Stimulated activated naive CD8-positive, alpha-beta T cell treated with anti-CD3 and anti-CD28 coated beads, Interleukin-15, Interleukin-2, amounts not matched to agents 100 ng/mL and 50 ng/mL, for 24 hours (primary cell): ENCODE measurements around the gene EBF4.
"Not testable (repeated sequence)": the region's sequence is repeated elsewhere in the genome, so short reads cannot be mapped to it uniquely, and the experiment has no call there.

Experiments
- H3K27ac Mint-ChIP-seq: one replicate; pipeline ENCODE4 v1.8.0; 2021; ENCODE audit warnings: mild to moderate bottlenecking, mixed read lengths
- H3K27me3 Mint-ChIP-seq: one replicate; pipeline ENCODE4 v1.8.0; 2021; ENCODE audit warnings: mixed read lengths
- H3K36me3 Mint-ChIP-seq: one replicate; pipeline ENCODE4 v1.8.0; 2021; ENCODE audit warnings: low read depth, mixed read lengths
- H3K4me1 Mint-ChIP-seq: one replicate; pipeline ENCODE4 v1.8.0; 2021; ENCODE audit warnings: low read depth, mixed read lengths
- H3K4me3 Mint-ChIP-seq: one replicate; pipeline ENCODE4 v1.8.0; 2021; ENCODE audit warnings: mild to moderate bottlenecking, mixed read lengths
- H3K9me3 Mint-ChIP-seq: one replicate; pipeline ENCODE4 v1.8.0; 2021; ENCODE audit warnings: mixed read lengths

Gene EBF4

DNA sequence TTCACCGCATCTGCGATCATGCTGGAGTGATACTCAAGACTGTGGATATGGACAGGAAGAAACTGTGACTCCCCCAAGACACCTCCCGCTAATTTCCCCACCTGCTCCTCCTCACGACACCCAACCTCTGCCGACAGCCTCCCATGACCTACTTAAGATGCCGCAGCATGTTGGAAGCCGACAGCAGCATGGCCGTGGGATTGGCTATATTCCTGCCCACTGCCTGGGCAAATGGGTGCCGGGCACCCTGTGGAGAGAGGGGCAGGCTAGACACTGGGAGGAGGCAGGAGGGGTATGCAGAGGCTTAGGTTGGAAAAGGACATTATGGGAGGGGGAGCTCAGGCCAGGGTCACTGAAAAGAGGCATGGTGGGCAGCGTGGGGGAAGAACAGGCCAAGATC, 33.0 kb upstream of the EBF4 start:
- H3K36me3 Mint-ChIP-seq, result peaks cover 69% of the 10 kb centered on the region
- no peaks in the 10 kb centered on the region for H3K9me3 Mint-ChIP-seq
- H3K4me1 Mint-ChIP-seq, result peaks cover 62% of the 10 kb centered on the region
- H3K27ac Mint-ChIP-seq, result no peak overlapping the region
- no peaks in the 10 kb centered on the region for H3K27me3 Mint-ChIP-seq
- no peak overlapping the region for H3K4me3 Mint-ChIP-seq

DNA sequence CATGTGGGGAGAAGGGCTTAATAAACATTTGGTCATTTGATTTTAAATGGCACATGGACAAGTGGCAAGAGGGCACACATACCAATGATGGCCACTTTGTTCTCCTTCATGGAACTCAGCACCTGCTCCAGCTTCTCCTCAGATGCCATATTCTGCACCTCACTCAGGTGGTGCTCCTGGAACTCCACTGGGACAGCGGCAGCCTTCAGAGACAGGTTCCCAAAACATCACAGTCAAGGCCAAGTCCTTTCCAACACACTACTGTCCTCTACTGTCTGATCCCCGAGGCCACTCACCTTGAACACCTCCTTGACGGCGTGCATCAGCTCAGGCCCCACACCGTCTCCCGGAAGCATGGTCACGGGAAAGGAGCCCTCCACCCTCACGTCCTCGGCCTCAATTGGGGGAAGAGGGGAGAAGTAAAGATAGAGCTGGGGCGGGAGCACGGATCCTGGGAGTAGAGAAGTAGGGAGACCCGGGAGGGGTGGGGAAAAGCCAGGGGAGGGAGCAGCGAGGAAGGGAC, 29.2 kb upstream of the EBF4 start:
- H3K9me3 Mint-ChIP-seq, result no peaks in the 10 kb centered on the region

DNA sequence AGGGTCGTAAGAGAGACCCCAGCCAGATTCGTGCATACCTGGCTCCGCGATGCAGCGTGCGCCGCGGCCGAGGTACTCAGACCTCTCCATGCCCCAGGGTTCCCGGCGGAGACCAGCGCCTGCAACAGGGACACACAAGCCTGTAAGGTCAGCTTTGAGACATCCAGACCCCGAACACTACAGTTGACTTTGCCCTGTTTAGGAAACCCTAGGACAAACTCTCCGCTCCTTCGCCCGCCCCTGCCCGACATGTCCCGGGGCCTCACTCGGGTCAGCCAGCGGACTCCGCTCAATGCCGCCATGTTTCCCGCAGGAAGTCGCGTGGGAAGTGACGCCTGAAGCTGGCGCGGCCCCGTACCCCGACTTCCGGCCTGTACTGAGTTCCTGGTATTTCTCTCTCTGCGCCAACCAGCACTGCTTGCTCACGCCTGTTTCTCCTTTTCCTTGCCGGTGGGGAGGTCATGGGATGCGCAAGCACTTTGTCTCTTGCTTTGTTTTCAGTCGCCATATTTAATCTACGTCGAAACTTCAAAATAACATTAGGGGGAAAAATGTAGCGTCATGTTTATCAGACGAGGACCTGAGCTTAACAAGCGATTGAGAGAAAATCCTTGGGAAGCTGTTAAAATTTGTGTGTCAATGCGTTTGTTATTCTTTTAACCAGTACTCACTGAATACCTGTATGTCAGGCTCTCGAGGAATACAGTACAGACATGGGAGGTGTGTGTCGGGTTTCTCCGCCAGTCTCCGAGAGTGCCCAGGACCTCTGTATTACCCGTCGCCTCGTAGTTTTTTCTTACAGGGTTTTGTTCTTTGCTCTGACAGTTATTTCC, 28.5 kb upstream of the EBF4 start, which contains the start of gene IDH3B:
TSS of gene IDH3B (minus strand) at position 330 of the 833 bp plus-strand sequence. CDS start at position 302, 28 bp downstream.
- H3K9me3 Mint-ChIP-seq, result no peaks in the 10 kb centered on the region
- peak within 1 kb of the TSS; percentile 92 for H3K27ac Mint-ChIP-seq
- peak within 1 kb of the TSS; percentile 88 for H3K4me3 Mint-ChIP-seq
- peaks cover 23% of the 10 kb centered on the region for H3K36me3 Mint-ChIP-seq
- H3K4me1 Mint-ChIP-seq, result peaks cover 28% of the 10 kb centered on the region
- no peaks in the 10 kb centered on the region for H3K27me3 Mint-ChIP-seq

More for the DNA sequence above, 29.2 kb upstream of the EBF4 start:
- Mint-ChIP-seq H3K27ac (peak overlapping the region; percentile 92), H3K4me3 (peak overlapping the region; percentile 88), H3K4me1 (peaks cover 32% of the 10 kb centered on the region), H3K36me3 (peaks cover 30% of the 10 kb centered on the region), H3K27me3 (no peaks in the 10 kb centered on the region)

DNA sequence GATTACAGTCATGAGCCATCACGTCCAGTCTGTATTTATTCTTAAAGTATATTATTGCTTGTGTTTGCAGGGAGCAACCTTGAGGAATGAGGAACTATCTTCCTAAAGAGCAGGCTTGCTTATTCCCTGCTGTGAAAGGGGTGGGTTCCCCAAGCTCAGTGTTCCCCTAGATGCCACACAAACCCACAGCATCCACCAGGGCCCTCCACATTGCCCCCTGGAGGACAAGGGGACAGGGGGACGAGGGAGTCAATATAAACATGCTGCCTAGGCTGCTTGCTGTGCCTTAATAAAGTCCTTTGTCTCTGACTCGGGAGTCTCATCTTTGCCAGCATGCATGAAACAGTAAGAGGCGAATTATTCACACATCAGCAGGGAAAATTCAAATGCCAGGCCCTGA, 20.6 kb upstream of the EBF4 start:
- no peaks in the 10 kb centered on the region for H3K4me1 Mint-ChIP-seq
- no peaks in the 10 kb centered on the region for H3K9me3 Mint-ChIP-seq
- H3K4me3 Mint-ChIP-seq, result no peak overlapping the region
- peaks cover 3% of the 10 kb centered on the region for H3K27me3 Mint-ChIP-seq
- H3K36me3 Mint-ChIP-seq, result no peaks in the 10 kb centered on the region
- H3K27ac Mint-ChIP-seq, result no peak overlapping the region

DNA sequence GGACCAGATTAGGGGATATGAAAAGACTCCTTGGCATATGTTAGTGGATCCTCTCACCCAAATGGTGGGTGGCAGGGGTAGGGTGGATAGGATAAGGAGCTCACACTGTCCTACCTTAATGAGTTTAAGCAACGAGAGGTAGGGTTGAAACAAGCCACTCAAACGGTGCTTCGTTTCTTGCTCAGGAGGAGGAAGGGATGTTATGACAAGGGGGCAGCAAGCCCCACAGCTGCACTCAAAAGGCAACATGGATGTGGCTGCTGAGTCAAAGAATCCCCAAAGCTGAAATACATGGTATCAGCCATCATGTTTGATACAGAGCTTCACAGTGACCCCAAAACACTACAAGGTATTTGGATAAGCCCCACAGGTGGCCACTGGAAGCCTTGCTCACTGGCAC, 20.1 kb upstream of the EBF4 start:
- no peaks in the 10 kb centered on the region for H3K36me3 Mint-ChIP-seq
- no peak overlapping the region for H3K27ac Mint-ChIP-seq
- H3K4me1 Mint-ChIP-seq, result no peaks in the 10 kb centered on the region
- H3K9me3 Mint-ChIP-seq, result no peaks in the 10 kb centered on the region
- H3K27me3 Mint-ChIP-seq, result peaks cover 3% of the 10 kb centered on the region
- H3K4me3 Mint-ChIP-seq, result no peak overlapping the region

DNA sequence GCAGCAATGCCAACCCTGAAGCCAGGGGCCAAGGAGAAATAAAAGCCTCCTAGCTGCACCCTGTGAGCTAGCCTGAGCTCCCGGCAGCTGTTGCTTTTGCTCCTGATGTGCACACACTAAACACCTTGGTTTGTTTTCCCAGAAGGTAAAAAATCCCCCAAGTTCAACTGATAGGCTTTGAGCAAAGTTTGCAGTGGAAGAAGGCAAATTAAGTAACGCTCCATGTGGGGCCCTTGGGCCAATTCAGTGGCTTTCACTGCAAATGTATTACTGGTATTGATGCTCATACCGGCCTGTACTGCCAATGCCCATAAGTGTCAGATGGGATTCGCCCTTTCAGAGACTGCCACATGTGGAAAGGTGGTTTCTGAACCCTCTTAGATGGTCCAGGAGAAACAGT, 19.1 kb upstream of the EBF4 start:
- H3K36me3 Mint-ChIP-seq, result no peaks in the 10 kb centered on the region
- H3K27me3 Mint-ChIP-seq, result peaks cover 3% of the 10 kb centered on the region
- no peak overlapping the region for H3K27ac Mint-ChIP-seq
- no peak overlapping the region for H3K4me3 Mint-ChIP-seq
- no peaks in the 10 kb centered on the region for H3K4me1 Mint-ChIP-seq
- H3K9me3 Mint-ChIP-seq, result no peaks in the 10 kb centered on the region

DNA sequence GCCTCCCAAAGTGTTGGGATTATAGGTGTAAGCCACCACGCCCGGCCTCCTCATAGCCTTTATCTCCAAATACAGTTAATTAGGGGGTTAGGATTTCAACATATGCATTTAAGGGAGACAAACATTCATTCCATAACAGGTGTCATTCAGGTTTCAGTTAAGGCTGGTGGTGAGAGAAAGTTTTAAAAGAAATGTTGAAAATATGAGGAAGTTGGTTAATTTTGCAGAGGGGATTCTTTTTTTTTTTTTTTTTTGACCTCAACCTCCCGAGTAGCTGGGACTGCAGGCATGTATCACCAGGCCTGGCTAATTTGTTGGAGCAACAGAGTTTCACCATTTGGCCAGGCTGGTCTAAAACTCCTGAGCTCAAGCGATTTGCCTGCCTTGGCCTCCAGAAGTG, 12.5 kb upstream of the EBF4 start:
- Mint-ChIP-seq H3K4me3 (no peak overlapping the region), H3K27me3 (peaks cover 23% of the 10 kb centered on the region), H3K36me3 (no peaks in the 10 kb centered on the region), H3K27ac (no peak overlapping the region), H3K9me3 (no peaks in the 10 kb centered on the region), H3K4me1 (no peaks in the 10 kb centered on the region)

DNA sequence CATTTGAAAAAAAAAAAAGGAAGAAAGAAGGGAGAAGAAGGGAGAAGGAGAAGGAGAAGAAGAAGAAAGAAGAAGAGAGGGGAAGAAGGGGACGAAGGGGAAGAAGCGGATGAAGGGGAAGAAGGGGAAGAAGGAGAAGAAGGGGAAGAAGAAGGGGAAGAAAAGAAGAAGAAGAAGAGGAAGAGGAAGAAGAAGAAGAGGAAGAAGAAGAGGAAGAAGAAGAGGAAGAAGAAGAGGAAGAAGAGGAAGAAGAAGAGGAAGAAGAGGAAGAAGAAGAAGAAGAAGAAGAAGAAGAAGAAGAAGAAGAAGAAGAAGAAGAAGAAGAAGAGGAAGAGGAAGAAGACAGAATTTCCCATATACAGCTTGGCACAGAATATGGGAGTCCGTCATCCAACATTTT, 10.5 kb upstream of the EBF4 start:
- H3K4me3 Mint-ChIP-seq, H3K36me3 Mint-ChIP-seq, H3K9me3 Mint-ChIP-seq, H3K4me1 Mint-ChIP-seq, H3K27ac Mint-ChIP-seq: not testable (repeated sequence)
- peaks cover 23% of the 10 kb centered on the region for H3K27me3 Mint-ChIP-seq

DNA sequence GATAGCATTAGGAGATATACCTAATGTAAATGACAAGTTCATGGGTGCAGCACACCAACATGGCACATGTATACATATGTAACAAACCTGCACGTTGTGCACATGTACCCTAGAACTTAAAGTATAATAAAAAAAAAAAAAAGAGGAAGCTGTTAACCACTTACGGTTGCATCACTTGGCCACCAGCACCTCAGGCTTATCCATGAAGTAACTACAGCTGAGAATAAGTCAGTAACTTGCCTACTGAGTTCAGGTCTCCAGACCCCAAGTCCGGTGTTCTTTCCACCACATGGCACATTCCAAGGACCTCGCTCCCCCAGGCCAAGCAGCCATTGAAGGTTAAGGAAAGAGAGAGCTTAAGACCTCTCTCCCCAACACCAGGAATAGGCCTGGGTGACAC, 7.8 kb upstream of the EBF4 start:
- H3K4me1 Mint-ChIP-seq, result peaks cover 13% of the 10 kb centered on the region
- H3K36me3 Mint-ChIP-seq, H3K27ac Mint-ChIP-seq, H3K4me3 Mint-ChIP-seq, H3K9me3 Mint-ChIP-seq: not testable (repeated sequence)
- peaks cover 32% of the 10 kb centered on the region for H3K27me3 Mint-ChIP-seq

DNA sequence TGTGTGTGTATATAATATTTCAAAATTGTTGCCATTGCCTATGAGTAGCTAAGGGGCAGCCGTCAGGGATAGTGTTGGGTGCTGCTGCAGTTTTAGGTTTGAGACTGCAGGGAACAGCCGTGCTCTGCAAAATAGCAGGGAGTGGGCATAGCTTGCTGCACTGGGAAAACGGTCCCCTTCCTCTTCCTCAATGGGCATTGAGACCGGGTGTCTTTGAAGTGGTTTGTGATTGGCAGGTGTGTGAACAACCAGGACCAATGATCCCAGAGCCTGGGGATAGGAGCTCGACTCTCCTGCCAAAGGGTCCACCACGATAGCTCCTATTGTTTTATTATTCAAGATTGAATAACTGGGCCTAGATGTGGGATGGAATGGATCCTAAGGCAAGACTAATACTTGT, 5.1 kb upstream of the EBF4 start:
- H3K4me1 Mint-ChIP-seq, result peaks cover 26% of the 10 kb centered on the region
- H3K9me3 Mint-ChIP-seq, result no peaks in the 10 kb centered on the region
- H3K27me3 Mint-ChIP-seq, result peaks cover 41% of the 10 kb centered on the region
- H3K36me3 Mint-ChIP-seq, result no peaks in the 10 kb centered on the region
- no peak overlapping the region for H3K27ac Mint-ChIP-seq
- no peak overlapping the region for H3K4me3 Mint-ChIP-seq

DNA sequence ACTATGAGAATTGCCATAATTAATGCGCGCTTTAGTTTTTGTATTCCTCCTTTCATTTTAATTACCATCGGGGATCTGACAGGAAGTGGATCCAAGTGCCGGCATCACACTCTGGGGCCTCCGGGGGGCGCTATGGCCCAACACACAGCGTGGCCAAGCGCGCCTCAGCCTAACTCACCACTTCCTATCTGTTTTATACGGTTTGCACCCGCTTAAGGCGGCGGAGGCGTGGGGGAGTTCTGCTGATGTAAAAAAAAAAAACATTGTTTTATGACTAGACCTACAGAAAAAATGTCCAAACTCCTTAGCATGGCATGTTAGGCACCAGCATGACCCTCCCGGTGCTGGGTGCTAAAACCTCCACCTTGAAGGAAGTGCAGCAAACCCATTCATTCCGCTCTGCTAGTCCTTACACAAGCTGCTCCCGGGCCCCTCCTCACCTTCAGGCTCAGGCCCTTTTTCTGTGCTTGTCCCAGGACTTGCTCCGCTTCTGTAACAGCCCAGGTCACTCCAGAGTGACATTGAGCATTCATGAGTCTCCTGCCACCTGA, 4.5 kb upstream of the EBF4 start:
- Mint-ChIP-seq H3K27me3 (peaks cover 37% of the 10 kb centered on the region), H3K36me3 (no peaks in the 10 kb centered on the region), H3K27ac (no peak overlapping the region), H3K4me1 (peaks cover 26% of the 10 kb centered on the region), H3K4me3 (peak overlapping the region; percentile 43), H3K9me3 (no peaks in the 10 kb centered on the region)

DNA sequence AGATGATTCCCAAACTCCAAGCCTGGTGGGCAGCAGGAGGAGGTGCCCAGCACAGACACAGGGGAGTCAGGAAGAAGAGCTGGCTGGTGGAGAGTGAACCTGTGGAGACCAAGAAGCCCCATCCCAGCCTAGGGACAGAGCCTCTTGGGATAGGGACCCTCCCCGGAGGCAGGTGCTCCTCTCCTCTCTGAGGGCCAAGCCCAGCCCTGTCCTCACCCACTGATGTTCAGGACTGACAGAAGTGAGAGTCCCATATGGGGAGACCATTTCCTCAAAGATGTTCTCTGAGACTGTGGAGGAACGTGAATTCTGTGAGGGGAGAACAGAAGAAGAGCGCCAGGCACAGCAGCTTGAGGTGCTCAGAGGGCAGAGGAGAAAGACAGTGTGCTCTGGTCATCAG, 2.4 kb upstream of the EBF4 start:
- peaks cover 41% of the 10 kb centered on the region for H3K27me3 Mint-ChIP-seq
- H3K4me3 Mint-ChIP-seq, result no peak overlapping the region

DNA sequence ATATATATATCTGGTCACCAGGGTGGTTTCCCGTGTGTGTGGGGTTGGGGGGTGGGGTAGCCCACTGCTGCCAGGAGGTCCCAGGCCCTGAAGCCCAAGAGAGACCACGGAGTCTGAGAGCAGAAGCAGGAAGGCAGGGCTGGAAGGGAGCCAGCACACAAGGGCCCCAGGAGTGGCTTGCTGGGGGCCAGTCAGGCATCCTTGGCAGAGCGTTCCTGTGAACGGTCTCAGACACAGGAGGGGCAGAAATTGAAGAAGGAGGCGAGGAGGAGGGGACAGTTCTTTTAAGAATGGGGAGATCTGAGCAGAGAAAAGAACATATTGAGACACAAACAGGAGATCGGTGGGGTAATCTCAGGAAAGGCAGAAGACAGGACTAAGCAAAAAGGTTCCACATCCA, 1.9 kb upstream of the EBF4 start:
- H3K27ac Mint-ChIP-seq, result no peak overlapping the region
- H3K9me3 Mint-ChIP-seq, result no peaks in the 10 kb centered on the region
- no peak overlapping the region for H3K4me3 Mint-ChIP-seq
- no peaks in the 10 kb centered on the region for H3K36me3 Mint-ChIP-seq
- peaks cover 45% of the 10 kb centered on the region for H3K27me3 Mint-ChIP-seq
- H3K4me1 Mint-ChIP-seq, result peaks cover 26% of the 10 kb centered on the region

More for the DNA sequence above, 2.4 kb upstream of the EBF4 start:
- H3K36me3 Mint-ChIP-seq, result no peaks in the 10 kb centered on the region
- no peaks in the 10 kb centered on the region for H3K9me3 Mint-ChIP-seq
- H3K4me1 Mint-ChIP-seq, result peaks cover 26% of the 10 kb centered on the region
- no peak overlapping the region for H3K27ac Mint-ChIP-seq

DNA sequence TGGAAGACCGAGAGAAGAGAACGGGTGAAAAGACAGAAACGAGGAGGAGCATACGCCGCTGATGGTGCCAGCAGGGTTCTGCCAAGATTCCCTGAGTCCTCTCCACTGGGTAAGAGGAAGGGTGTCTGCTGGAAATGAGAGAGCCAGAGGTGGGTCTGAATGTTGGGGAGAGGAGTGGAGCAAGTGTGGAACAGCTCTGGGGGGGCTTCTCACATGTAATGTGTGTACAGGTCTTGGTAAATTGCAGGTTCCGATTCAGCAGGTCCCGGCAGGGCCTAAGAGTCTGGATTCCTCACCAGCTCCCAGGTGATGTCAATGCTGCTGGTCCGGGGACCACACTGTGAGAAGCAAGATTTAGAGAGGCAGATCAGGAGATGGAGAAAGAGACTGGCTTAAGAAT, 1.5 kb upstream of the EBF4 start:
- Mint-ChIP-seq H3K27me3 (peaks cover 49% of the 10 kb centered on the region), H3K27ac (peak overlapping the region; percentile 31), H3K4me1 (peaks cover 26% of the 10 kb centered on the region), H3K9me3 (no peaks in the 10 kb centered on the region), H3K36me3 (no peaks in the 10 kb centered on the region), H3K4me3 (peak overlapping the region; percentile 89)

DNA sequence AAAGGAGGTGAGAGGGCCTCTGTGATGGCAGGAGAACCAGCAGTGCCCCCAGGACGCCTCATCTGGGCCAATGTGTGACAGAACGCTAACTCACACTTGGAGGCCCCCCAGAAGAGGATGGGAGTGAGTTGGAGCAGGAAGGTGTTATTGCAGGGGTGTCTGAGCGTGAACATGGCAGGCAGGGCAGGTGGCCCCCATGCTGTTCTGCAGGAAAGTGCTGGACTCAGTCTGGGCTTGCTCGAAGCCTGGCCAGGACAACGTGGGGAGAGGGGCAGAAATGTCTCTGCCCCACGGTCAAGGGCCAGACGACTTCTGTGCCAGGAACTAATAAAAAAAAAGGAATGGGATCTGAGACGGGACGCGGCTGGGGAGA, 931 bp upstream of the EBF4 start:
- H3K27ac Mint-ChIP-seq, result peak overlapping the region; percentile 31
- peaks cover 26% of the 10 kb centered on the region for H3K4me1 Mint-ChIP-seq
- H3K27me3 Mint-ChIP-seq, result peaks cover 52% of the 10 kb centered on the region
- peak overlapping the region; percentile 89 for H3K4me3 Mint-ChIP-seq
- H3K36me3 Mint-ChIP-seq, result no peaks in the 10 kb centered on the region
- H3K9me3 Mint-ChIP-seq, result no peaks in the 10 kb centered on the region
